ENCODE results near the gene DIP2B. TPM values are rescaled to one million over a fixed set of nuclear protein-coding genes. Genes with fewer than 3 reads are reported as not detected.

DIP2B gene
- total RNA-seq, 1 experiment from 2014 or later, result 33.9 TPM

DNA sequence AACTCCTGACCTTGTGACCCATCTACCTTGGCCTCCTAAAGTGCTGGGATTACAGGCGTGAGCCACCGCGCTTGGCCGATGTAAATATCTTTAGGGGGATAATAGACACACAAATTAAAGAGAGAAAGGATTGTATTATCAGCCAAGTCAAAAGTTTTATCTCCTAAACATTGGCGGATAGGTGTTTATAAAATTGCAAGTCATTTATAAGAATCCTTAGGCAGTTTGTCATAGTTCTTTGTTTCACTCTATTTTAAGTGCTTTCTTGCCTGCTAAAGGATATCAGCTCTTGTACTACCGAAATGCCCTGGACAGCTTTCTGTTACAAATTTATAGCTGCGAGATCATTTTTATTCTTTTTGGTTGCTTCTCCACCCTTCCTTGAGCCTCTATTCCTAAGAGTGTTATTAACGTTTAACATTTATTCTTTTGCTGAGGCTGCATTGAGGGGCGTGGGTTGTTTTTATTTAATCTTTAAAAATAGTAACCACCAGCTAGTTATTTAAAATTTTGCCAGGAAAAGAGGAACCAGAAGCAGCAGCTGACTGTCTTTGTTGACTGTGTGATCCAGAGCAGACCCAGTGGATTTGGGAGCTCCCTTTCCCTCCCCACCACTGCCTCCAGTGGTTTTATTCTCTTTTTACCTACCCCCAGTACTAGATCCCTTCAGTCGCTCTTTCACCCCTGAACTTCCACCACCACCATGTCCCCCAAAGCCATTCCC is 106.4 kb downstream of the DIP2B start:
- no peak for DNase-seq (ENCODE audit: low read depth)

DNA sequence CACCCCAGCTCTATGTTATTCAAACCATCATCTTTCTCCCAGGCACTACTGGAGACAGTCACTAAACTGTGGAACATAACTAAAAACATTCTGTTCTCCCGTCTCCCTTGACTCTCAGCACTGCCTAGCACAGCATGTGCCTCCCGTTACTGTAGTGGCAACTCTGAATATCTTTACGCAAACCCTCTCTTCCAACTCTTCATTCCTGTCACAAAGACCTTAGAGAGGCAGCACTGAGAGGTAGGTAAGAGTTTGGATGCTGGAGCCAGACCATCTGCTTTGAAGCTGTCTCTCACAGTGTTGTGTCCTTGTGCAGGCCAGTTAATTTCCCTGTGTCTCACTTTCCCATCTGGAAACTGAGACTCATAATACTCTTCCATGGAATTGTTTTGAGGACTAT is 108.1 kb downstream of the DIP2B start:
- no peak for DNase-seq (ENCODE audit: low read depth)

DNA sequence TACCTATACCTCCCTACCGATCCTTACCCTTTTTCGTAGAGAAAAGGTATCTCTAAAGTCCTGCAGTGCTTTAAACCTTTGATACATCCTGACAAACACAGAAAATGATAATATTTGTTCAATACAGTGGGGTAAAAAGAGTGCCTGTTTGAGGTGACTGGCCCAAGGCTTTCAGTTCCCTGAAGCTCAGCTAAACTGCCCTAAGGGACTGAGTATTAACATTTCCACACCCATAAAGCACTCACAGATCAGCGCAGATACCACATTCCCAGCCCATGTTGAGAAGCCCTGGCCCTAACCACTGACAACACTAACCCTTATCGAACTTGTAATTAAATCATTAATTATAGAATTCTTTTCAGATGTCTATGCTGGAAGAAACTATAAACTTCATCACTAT is 108.7 kb downstream of the DIP2B start:
- DNase-seq (ENCODE audit: low read depth), result no peak

DNA sequence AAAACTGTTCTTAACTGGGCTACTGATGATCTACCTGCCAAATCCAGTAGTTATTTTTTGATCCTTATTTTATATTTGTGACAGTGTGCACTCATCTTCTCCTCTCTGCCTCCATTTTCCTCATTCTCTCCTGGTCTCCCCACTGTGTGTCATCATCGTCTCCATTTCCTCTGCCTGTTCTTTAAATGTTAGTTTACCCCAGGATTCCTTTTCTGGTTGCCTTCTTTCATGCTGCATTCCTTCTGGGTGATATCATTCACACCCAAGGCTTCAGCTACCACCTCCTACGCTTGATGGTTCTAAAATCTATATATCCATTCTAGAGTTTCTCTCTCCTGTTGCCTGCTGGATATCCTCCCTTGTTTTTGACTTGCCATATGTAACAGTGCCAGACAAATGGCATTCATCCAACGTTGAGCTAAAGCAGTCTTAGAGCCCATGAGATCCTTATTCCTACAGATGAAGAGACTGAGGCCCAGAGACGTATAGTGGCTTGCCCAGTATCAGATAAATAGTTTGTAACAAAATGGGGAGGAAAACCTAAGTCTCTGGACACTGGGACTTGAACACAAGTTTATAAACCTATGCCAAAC is 109.5 kb downstream of the DIP2B start:
- DNase-seq (ENCODE audit: low read depth), result peak; percentile 91

DNA sequence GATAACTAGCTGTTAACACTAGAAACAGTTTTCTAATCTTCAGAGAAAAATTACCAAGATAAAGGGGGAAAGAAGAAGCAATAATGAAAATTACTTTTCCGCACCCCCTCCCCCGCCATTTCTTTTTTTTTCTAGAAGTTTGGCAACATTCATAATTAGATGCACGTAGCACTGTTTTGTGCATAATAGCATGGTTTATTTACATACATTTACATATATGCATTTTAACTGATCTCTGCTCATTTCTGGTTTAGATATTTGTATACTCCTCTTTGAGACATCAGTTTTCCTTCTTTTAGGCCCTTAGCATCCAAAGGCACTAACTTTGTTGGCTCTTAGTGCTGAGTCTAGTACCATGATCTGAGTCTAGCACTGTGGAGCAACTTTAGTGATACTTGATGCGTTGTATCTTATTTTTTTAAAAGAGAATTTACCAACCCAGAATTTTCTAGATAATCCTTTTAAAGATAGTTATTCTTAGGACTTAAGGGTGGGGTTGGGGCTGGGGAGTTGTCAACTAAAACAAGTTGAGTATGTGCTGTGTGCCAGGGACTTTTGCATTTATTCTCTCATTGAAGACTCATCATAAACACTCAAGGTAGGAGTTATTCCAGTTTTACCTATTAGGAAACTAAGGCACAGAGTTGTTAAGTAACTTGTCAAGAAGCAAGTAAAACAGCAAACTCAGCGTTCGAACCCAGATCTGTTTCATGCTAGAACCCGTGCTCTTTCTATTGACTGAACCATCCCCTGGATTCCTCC is 110.5 kb downstream of the DIP2B start:
- DNase-seq (ENCODE audit: low read depth), result no peak

DNA sequence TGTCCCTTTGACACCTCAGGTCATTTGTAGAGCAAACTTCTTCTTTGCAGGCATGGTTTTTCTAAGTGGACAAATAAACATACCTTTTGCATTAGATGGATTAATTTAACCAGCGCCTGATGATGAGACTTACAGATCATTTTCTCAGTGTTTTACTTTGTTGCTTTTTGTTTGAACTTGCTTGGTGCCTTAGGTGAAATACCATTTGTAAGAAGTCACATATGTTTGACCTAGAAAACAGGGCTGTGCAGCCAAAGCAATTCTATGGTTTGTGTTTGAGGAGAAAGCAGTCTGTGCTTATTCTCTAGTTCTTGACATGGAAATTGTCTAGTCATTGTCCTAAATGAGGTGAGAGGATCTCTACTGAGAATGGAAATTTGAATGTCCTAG is 111.1 kb downstream of the DIP2B start:
- peak; percentile 36 for DNase-seq (ENCODE audit: low read depth)

DNA sequence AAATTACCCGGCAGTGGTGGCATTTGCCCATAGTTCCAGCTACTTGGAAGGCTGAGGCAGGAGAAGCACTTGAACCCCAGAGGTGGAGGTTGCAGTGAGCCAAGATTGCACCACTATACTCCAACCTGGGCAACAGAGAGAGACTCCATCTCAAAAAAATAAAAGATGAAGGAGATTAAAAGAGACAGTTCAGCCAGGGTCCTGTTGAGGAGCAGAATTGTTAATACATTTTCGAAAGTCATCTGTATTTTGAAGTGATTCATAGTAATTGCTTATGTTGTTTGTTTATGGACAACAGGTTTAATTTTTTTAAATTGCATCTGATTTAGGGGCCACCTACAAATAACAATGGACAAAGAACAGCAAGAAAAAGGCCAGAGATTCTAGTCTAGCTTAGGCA is 112.9 kb downstream of the DIP2B start:
- no peak for DNase-seq (ENCODE audit: low read depth)

DNA sequence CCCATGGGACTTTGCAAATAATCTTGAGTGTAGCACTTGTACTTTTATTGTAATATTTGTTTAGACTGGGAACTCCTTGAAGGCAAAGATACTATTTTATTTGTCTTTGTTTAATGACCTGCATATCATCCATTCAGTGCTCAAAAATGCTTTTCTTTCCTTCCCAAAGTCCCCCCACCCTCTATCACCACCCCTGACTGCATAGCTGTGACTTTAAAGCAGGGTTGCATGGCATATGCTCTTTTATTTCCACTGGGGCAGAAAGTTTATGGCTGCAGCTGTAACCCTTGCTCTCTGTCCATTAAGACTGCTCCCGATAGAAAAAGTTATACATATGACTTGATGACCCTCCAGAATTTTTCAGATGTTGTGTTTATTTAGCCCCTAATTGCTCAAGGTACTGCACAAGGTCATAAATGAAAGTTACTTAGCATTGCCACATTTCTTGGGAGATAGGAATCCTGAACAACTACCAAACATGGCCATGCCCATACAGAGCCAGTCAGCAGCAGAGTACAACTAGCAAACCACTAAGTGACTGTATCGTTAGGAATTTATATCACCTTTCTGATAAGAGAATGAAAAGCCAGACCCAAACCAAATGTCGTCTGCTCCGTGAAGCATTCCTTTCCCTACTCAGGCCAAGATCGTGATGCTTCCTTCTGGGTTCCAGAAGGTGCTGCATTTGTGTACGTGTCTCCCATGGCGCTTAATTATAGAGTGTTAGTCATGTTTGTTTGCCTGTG is 114.3 kb downstream of the DIP2B start:
- DNase-seq (ENCODE audit: low read depth), result peak; percentile 82

DNA sequence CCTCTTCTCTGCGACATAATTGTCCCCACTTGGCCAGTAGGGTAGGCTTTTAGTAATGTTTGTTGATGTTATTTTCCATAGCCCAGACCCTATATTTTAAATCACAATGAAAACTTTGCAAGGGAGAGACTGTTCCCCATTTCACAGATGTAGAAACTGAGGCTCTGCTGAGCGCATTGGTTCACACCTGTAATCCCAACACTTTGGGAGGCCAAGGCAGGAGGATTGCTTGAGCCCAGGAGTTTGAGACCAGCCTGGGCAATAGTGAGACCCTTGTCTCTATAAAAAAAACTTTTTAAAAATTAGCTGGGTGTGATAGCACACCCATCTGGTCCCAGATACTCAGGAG is 114.8 kb downstream of the DIP2B start:
- DNase-seq (ENCODE audit: low read depth), result no peak

DNA sequence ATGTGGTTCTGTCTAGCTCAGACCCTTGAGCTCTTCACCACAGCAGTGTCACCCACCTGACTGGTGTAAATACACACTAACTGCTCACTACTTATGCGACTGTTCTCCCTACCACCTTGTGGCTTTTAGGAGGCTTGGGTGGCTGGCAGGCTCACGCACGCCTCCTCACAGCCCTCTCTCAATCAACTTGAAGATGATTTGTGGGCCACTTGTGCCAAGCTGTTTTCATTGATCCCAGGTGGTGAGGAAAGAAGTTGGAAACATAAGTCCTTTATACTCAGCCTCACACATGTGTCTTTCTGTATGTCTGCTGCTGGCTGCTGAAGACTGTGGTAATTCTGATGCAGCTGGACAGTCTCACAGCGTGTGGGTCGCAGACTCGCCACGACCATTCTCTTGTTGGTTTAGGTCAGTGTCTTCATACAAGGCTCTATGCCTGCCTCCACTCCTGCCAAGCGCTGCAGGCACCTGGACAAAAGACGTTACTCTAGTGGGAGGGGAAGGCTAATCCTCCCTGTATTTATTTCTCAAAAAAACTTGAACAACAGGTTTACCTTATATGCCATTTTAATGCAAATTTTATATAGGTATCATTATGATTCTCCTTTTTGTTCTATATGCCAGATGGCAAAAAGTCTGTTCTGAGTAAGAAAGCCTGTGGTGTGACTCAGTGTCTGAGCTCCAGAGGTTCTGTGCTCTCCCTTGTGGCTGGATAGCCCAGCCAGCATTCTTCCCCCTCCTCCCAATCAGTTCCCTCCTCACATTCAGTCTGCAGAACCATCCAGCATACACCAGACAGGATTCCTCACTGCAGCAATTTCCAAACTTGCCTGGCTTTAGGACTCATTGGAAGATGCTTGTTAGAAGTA is 115.6 kb downstream of the DIP2B start:
- DNase-seq (ENCODE audit: low read depth), result peak; percentile 91

DNA sequence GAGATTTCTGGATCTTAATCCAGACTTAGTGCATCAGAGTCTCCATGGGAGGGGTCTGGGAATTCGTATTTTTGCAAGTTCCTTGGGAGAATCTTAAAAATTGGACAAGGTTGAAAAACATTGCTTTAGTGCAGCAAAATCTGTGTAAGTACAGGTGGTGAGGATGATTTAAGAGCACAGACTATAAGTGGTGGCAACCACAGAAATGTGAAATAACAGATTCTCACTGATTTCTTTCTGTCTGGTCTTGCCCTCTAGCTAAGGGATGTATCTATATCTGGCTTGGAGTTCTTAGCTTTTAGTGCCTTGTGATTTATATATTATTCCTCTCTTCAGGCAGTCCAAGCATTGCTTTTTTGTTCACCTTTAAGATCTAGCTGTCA is 116.2 kb downstream of the DIP2B start:
- no peak for DNase-seq (ENCODE audit: low read depth)

DNA sequence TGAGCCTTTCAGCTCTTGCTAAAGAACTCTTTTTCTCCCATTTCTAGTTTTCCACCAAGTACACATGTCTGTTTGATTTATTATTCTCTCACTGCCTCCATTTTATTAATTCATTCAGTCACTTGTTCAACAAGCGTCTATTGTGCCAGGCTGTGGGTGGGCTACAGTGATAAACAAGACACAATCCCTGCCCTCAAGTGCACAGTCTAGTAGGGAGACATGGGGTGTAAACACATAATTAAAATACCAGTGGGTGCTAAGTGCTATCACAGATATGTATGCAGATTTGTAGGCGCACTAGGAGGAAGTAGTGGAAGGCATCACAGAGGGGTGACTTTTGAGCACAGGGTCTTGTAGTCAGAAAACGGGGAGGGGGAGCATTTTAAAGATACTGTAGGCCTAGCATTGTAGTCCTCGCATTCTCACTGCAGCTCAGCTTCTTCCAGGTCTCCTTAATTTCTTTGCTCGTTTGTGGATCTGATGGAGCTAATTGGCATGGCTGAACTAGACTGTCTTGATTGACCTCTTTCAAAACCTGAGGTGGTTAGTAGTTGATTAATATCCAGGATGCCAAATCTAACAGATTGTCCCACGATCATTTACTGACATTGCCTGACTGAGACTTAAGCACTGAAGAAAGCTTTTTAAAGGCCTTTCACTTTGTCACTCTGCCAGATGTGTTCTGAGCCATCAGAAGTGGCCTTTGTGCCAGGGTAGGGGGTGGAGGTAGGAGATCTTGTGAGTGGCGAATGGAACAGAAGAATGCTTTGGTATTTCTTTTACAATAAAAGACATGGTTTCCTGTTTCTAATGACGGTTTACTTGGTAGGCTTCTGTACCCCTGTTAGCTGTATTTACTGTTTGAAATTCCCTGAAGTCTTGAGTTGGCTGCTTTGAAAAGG is 116.9 kb downstream of the DIP2B start:
- DNase-seq (ENCODE audit: low read depth), result no peak

DNA sequence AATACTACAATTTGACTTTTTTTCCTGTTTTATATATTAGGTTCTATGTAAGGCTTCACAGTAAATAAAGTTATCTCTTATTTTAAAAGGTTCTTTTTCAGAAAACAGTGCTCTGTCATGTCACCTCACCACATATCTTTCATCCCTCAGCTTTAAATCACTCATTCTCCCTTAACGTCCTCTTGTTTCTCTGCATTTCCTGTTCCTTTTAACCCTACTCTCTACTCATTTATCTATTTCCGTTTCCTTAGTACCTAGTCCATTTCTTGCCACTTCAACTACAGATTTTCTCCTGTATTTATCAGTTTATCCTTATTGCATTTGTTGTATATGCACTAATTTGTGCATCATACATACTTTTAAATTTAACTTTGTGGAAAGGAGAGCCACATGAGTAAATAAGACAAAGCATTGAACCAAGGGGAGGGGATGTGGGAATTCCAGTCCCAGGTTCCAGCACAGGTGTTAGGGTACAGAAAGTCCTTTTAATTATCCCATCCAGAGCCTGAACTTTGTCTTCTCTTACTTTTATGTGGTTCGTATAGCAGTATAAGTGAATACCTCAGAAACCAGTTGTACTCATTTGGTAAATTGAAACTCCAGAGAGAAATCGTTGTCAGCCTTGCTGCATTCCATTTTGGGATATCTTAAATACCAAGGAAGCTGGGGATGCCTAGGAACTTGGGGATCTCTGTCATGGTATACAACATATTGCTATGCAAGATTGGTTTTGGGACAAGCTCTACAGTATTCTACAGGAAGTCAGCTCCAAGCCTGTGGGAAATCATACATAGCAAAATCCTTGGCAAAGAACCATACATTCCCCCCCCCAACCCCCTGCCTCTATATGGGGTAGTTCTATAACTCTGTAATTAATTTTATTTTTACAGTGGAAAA is 120.5 kb downstream of the DIP2B start:
- DNase-seq (ENCODE audit: low read depth), result no peak

DNA sequence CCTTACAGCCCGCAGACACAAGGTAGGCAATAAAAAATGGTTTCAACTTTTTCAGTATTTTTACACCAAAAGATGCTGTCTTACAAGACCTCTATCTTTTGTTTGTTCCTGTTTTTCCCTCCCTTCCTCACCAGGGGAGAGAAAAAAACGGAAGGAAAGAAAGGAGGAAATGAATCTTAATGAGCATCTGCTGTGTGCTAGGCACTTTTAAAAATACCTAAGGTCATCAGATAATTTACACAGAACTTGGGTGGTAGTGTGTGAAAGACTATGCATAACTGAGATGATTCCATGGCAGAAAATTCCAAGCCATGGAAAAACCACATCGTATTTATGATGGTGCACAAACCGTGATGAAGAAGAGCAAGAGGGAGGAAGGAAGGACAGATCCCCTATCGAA is 121.2 kb downstream of the DIP2B start:
- no peak for DNase-seq (ENCODE audit: low read depth)

DNA sequence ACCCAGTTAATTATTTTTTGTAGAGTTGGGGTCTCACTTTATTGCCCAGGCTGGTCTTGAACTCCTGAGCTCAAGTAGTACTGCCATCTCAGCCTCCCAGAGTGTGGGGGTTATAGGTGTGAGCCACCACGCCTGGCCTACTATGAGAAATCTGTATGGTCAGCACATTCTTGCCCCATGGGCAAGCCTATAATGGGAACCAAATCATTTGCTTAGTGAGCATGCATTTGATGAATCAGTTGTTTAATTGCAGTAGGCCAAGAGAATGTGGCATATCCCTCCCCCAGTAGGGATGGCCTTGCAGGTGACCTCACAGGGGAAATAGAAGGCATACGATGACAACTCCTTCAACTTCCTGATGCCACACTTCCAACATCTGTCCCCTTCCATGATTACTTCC is 122.7 kb downstream of the DIP2B start:
- no peak for DNase-seq (ENCODE audit: low read depth)

DNA sequence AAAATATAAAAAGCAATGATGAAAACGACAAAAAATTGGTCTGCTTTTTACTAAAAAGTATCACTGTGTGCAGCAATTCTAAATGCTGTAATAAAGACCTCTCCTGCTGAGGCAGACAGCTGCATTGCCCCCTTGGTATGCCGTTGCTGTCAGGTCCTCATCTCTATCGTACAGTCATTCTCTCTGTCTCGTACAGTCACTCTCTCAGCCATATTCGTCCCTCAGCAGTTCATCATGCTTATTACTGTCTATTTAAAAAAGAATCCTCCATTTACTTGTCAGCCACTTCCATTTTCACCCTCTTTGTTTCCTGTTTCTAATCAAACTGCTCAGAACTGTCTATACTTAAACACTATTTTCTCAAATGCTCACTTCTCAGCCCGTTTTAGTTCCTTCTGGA is 123.6 kb downstream of the DIP2B start:
- DNase-seq (ENCODE audit: low read depth), result no peak

DNA sequence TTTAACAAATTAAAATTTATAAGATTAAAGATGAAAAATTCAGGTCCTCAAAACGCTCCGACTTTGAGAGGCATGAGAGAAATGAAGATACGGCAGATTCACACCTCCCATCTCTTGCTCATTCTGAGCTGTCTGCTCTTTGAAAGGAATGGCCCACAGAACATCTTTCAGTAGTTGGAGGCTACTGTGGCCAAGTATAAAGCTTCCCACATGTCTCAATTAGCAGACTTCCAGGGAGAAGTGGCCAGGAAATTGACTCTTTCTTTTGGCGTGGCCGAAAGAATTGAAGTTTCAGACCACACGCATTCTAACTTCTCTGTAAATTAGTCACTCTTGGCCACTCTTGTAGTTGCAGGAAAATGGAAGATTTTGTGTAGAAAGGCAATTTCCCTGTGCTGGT is 129.2 kb downstream of the DIP2B start:
- peak; percentile 63 for DNase-seq (ENCODE audit: low read depth)

DNA sequence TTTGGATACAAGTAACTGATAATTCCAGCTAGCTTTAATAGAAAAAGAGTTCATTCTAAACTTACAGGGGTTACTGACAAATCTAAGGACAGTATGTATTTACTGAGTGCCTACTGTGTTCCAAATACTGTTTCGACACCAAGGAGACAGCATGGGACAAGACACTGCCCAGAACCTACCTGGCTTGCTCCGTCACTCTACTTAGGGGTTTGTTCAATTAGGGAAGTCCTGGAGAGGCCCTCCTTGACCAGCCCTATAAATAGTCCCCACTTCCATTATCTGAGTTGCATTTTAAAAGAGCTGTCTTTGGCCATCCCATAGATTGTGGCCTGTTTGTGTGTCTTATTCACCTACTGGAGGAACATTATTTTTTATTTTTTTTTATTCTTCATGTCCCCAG is 129.6 kb downstream of the DIP2B start:
- no peak for DNase-seq (ENCODE audit: low read depth)

DNA sequence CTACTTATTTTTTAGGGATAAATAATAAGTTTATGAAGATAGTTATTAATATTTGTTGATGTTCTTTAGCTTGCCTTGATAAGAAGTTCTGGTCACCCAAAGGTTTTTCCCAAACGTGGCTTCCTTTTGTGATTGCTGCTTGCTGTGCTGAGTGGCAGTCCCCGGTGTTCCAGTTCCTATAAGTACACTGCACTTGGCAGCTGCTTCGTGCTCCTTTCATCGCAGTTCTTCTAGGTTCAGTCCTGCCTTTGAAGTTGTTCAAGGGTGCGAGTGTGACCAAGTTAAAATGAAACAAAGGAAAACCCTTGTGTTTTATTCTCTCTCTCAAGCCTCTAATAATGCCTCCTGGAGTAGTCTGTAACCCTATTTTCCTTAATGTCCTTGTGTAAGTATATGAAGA is 130.6 kb downstream of the DIP2B start:
- DNase-seq (ENCODE audit: low read depth), result no peak
